HG03103 (cell line): ENCODE results near the gene IFI27.

Experiments used
- ATAC-seq: cut with Tn5 transposase; IDR thresholded peaks from one replicate; pipeline ENCODE4 v1.9.1; 2021; ENCODE audit warnings: low read depth; ENCODE audit not compliant: unreplicated experiment

Gene IFI27

DNA sequence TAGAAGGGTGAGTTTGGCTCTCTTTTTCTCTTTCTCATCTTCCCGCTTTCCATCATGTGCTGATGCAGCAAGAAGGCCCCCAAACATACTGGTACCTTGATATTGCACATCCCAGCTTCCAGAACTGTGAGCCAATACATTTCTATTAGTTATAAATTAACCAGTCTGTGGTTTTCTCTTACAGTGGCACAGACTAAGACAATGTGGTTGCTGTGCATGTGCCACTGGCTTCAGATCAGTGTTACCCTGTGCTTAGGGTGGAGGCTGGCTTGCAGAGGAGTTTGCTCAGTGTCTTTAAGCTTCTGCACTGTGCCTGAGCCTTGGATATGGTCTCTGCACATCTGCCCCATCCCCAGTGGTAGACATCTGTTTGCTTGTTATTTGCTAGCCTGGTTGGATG lies 13.3 kb downstream of the IFI27 start:
- no peak for ATAC-seq

DNA sequence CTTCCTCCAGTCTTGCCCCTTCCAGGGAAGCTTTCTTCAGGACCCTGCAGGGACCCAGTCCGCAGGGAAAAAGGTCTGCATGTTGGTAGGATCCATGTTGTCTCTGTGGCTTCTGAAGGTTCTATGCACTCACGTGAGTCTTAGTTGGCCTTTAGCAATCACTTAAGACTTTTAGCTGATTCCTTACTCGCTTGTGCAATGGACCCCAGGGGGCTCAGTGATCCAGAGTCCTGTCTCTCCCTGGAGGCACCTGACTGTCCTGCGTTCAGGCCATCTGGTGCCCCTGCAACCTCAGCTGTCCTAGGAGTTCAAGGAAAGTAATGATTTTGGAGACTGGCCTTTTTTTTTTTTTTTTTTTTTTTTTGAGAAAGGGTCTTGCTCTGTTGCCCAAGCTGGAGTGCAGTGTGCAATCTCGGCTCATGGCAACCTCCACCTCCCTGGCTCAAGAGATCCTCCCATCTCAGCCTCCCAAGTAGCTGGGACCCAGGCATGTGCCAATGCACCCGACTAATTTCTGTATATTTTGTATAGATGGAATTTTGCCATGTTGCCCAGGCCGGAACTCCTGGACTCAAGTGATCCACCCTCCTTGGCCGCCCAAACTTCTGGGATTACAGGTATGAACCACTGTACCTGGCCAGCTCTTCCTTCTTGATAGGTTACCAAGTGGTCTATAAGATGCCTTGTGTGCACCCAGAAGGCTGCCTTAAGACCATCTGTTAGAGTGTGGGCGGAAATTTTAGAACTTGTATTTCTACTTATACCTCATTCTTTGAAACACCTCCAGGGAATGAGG lies 14.2 kb downstream of the IFI27 start:
- no peak for ATAC-seq

DNA sequence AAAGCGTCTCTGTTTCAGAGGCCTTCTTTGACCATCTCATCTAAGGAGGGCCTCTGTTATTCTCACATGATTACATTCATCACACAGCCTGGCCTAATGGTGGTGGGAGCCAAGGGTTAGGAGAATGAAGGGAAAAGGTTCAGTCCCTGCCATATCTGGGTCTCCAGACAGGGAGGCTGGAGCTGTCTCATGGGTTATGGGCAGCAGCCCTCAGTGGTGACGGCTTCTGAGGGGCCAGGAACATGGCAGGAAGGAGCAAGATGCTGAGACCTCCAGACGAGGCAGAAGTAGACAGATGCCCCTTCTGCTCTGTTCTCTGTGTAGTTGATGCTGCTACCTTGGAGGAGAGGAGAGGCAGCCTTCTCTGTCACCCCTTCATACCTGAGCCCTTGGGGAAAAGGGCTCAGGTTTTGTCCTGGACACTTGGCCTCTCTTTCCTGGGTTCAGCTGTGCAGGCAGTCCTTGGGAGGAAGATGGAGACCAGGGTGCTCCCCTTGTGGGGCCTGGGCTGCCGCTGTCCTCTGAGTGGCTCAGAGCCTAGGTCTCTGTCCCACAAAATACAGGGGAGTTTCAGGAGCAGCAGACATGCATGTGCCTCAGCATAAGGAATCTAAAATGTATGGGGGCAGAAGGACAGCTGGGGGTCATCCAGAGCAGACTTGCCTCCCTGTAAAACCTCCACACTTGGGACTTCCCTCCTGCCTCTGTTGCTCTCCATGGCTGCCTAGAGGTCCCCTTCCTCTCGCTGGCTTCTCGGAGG lies 15.3 kb downstream of the IFI27 start:
- no peak for ATAC-seq

DNA sequence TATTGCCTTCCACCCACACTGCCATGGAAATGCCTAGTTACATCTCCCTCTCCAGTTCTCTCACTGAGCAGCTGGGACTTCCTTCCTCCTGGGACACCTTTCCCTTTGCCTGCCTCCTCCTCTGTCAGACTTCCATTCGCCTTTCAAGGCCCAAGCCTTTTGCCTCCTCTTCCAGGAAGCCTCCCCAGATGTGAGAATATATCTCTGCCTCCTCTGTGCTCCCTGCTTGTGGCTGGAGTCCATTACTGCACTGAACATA lies 15.8 kb downstream of the IFI27 start:
- ATAC-seq: no peak

DNA sequence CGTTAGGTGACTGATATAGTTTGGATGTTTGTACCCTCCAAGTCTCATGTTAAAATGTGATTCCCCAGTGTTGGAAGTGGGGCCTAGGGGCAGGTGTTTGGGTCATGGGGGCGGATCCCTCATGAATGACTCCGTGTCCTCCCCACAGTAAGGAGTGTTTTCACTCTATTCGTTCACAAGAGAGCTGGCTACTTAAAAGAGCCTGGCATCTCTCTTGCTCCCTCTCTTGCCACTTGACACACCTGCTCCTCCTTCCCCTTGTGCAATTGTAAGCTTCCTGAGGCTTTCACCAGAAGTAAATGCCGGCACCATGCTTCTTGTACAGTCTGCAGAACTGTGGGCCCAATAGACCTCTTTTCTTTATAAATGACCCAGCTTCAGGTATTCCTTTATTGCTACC lies 16.3 kb downstream of the IFI27 start:
- no peak for ATAC-seq

DNA sequence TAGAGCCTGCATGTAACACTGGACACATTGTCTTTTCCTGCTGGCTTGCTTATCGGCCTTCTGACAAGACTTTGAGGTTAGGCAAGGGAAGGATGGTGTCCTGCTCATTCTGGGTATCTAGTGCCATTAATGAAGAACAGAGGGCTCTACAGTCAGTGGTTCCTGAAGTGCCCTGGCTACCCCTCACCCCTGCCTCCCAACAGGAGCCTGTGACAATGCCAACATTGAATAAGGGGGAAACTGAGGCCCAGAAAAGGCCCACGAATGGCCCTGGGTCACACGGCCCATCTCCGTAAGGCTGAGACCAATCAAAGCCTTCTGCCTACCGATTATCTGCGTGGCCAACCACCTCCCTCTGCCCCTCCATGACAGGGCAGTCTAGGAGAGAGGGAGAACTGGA lies 16.8 kb downstream of the IFI27 start:
- ATAC-seq: no peak

DNA sequence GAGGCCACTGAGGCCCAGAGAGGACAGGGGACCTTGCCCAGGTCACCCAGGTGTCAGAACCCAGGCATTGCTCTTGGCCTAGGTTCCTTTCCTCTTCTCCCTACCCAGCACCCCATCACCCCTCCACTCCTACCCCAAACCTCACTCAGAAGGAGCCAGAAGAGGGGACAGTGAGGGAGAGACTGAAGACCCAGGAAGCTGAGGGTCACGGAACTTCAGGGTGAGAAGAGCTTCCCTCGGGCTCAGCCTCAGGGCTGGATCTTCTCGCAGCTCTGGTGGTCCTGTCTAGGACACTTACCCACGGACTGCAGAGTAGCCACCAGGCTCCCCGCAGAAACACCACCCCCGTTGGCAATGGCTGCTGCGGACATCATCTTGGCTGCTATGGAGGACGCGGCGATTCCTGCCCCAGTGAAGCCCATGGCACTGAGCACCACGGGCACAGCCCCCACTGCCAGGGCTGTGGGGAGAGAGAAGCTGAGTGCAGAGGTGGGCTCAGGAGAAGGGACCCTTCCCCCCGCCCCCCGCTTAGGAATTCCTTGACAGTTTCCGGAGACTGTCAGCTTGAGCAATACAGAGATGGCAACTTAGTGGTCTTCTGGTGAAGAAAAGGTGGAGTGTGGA lies 17.8 kb downstream of the IFI27 start:
- ATAC-seq: no peak

DNA sequence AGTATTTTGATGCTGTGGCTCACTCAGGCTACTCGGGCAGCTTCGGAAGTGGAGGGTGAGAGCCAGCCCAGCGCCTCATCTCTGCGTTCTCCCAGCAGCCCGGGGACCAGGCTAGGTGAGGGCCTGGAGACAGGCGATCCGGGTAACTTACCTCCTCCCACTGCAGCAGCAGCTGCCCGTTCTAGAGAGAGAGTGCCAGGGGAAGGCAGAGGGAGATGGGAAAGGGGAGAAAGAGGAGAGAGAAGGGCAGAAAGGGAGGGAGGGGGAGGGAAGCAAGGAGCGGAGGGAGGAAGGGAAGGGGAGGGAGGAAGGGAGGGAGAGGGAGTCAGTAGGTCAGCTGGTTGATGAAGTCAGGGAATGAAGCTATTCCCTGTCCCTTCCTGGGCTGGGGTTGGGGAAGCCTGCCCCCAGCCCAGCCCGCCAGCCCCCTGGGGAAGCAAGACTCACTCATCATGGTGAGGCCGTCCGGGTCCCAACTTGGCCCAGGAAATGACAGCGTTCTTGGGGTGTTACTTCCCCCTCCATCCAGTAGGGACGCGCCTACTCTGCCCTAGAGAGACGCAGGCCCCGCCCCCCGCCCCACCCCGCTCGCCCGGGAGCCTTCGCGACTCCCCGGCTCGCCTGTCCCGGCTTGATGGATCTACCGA lies 18.7 kb downstream of the IFI27 start, which contains the start of gene IFI27L2:
TSS of gene IFI27L2 (minus strand) at position 494 of the 647 bp plus-strand sequence. CDS start at position 454, 40 bp downstream.
- peak; percentile 91 for ATAC-seq

DNA sequence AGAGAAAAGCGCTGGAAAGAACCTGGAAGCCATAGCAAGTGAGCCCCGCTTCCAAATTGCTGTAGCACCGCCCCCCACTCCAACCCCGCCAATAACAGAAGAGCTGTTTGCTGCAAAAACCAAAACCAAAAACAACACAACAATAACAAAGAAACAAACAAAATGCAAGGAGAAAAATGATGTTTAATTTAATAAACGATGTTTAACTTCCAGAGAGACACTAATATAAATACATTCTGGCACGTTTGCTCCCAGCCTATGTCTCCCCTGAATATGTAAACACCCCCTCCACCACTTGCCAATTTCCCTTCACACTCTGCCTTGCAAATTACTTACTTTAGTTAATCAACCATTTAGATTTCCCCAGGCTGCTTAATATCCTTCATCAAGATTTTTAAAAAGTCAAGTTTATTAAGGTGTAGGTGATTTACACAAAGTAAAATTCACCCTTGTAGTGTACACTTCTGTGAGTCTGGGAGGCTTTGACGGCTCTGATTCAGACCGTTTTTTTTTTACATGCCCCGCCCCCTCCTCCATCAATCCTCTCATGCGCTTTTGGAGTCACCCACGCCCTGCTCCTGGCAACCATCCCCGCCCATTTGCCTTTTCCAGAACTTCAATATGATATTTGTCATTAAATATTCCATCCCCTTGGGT lies 19.4 kb downstream of the IFI27 start:
- ATAC-seq: no peak

DNA sequence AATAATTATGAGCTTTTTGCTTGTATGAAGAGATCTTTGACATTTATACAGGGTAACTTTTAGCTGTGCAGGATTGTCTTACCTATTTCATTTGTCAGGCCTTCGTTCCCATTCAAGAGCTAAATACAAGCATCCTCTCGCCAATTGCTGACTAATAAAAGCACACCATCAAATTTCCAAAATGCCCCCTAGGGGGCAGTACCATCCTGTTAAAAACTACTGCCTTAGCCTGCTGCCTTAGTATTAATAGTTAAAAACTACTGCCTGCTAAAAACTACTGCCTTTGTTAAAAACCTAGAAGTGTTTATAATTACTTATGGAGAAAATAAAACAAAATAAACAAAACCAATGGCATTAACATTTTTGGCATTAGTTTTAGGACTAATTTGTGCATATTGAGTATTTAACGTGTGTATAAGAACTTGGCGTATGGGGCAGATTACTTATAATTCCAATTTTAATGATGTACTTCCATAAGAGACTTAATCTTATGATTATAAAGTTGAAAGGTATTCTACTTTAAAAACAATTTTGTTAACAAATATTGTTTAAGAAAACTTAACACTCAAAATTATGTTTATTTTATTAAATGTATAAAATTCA lies 21.9 kb downstream of the IFI27 start:
- ATAC-seq: no peak

DNA sequence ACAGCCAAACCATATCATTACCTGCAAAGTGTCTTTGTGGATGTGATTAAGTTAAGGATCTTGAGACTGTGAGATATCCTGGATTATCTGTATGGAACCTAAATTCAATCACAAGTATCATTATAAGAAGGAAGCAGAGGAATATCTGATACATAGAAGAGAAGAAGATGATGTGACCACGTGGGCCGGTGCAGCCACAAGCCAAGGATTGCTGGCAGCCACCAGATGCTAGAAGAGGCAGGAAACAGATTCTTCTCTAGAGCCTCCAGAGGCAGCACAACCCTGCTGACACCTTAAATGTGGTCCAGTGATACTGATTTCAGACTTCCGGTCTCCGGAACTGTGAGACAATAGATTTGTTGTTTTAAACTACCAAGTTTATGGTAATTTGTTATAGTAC lies 24.9 kb downstream of the IFI27 start:
- ATAC-seq: no peak

DNA sequence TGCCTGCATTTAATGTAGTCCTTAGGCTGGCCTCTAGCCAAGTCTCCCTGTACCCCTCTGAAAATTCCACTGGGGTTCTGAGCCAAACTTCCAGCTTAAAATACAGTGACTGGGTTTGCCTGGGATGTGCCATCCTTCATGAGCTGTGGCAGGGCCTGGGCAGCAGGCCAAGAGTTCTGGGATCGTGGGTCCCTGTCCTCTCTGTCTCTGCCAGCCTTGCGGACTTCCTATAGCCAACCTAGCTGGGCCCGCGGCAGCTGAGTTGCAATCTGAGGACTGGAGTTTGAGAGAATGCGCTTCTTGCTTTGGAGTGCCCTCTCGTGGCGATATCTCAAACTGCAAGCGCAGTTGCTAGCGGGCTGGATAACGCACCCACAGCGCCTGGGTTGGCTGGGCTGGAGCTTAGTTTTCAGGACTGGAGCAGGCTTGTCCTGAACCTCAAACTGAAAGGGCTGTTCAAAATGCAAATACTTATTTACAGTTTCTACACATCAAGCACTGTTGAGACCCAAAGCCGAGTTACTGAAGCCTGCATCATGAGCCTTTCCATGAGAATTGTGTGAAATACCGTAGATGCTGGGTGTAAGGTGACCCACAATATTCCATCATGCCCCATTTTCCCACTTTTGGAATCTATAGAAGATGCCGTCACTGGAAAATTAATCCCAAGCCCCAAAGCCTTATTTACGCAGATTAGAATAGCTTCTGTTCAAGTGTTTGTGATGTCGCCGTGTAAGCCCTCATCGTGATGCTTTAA lies 26.2 kb downstream of the IFI27 start:
- ATAC-seq: peak; percentile 62

DNA sequence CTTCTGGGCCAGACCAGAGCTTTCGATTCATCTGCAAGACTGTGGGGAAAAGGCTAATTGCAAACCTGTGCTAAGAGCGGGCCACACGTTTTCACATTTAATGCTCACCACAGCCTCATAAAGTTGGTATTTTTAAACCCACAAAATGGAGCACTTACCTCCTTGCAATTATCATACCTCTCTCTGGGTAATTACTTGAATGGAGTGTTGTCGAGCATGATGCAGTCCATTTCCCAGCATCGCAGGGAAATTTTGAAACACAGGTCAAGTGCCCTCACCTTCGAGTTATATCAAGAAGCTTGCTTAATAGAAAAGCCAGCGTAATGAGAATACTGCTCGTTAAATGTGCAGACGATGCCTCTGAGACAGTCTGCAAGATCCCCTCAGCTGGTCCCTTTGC lies 27.7 kb downstream of the IFI27 start:
- no peak for ATAC-seq

DNA sequence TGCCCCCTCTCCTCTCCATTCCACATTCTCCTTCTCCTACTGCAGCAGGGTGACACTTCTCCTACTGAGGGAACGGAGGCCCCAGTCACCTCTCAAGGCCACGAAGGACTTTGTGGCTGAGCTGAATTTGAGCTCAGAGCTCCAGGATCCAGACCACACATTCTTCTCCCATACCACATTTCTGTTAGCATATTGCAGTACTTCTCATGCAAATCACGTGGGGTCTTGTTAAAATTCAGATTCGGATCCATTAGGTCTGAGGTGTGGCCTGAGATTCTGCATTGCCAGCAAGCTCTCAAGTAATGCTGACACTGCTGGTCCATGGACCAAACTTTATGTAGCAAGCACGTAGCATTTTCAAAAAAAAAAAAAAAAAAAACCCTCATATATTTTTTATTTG lies 28.5 kb downstream of the IFI27 start:
- ATAC-seq: no peak

DNA sequence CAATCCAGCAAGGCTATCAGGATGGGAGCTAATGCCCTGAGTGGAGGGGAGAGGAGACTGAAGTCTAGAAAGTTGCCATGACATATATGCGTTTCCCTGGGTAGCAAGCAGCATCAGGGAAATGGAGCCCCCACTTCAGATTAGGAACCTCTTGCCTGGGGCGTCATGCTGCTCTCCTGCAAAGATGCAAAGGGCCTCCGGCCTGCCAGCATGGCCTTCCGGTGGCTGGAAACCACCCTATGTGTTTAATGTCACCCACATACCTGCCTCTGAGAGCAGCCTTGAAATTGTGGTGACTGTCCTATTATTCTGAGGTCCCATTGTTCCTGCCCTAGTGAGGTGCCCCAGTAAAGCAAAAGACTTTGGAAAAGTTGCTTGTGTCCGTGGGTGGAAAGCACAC lies 28.9 kb downstream of the IFI27 start:
- no peak for ATAC-seq

DNA sequence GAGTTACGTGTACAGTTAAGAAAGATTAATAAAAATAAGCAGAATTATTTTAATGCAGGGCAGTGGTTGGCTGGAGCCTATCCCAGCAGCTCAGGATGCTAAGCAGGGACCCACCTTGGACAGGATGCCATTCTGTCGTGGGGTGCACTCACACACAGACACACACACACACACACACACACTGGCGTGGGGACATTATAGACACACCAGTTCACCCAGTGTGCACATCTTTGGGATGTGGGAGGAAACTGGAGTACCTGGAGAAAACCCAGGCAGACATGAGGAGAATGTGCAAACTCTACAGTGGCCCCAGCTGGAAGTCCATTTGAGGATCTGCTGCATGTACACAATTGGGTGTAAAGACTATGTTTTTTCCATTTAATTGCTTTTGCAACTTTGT lies 31.7 kb downstream of the IFI27 start:
- ATAC-seq: no peak

DNA sequence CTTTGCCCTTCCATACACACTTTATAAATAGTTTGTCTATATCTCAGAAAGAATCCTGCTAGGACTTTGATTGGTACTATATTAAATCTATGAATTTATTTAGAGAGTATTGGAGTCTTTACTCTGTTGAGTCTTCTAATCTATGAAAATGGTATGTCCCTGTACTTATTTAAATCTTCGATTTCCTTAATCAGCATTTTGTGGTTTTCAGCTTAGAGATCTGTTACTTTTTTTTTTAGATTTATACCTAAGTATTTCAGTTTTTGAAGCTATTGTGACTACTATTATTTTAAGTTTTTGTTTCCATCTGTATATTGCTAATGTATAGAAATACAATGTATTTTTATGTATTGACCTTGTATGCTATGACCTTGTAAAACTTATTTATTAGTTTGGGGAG lies 32.3 kb downstream of the IFI27 start:
- no peak for ATAC-seq

DNA sequence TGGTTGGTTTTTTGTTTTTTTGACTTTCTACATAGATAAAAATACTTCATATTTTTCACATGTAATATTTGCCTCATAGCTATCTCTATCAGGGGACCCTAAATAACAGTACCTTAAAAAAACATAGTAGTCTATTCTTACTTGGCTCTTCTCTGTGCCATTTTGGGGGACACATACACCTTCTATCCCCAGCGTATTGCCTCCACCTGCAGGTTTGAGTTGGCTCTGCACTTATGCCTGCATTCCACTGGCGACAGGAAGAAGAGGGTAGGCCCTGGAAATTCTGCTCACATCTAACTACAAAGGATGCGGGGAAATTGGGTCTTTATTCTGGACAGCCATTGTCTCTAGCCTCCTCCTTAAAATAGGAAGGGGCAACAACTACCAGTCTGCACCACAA lies 32.7 kb downstream of the IFI27 start:
- no peak for ATAC-seq

DNA sequence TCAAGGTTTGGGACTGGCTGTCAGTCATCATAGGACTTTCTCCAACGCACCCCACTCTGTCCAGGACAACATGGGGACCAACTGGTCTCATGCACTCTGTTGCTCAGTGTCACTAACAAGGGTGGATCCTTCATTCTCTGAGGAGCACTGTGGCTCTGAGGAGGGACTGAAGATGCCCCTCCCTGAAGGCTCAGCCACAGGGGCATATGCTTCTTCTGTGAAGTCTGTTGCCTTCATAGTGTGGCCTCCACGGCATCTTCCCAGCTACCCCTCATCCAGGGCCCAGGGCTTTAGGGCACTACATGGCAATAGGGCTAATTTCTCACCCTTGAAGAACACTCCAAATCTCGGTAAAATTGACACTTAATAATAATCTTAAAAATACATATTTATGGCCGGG lies 33.2 kb downstream of the IFI27 start:
- no peak for ATAC-seq

DNA sequence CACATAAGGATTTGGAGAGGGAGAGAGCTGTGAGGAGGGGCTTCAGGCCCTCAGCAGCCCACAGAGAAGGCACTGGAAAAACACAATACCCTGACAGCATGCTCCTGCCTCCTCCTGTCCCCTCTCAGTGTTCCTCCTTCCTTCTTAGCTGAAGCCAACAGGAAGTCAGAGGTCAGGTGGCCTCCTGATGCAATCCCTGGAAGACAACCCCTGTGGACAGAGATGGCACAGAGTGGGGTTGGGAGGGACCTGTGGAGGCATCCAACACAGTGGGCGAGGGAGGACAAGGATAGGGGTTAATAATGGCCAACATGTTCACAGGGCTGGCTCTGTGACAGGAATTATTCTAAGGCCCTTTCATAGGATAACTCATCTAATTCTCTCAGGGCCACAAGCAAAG lies 34.2 kb downstream of the IFI27 start:
- no peak for ATAC-seq
